ENCODE measurements around the gene SRCIN1.

The SRCIN1 gene

GRCh38 chr17:38543403-38544174, 62.2 kb downstream of the SRCIN1 start:
- no peaks in the 10 kb centered on the region for H3K79me2 ChIP-seq (ENCODE audit: insufficient read depth, low read depth)
- no peak overlapping the region for H3K4me3 ChIP-seq (IDR thresholded peaks at IDR 0.05; ENCODE audit: insufficient read depth, low read depth, low read length)
- H4K20me1 ChIP-seq (ENCODE audit: insufficient read depth) = no peaks in the 10 kb centered on the region
- H3K4me2 ChIP-seq = no peak overlapping the region
- H3K36me3 ChIP-seq (ENCODE audit: insufficient read depth) = no peaks in the 10 kb centered on the region
- H2AFZ ChIP-seq (ENCODE audit: low read depth) = no peak overlapping the region
- no peak overlapping the region for H3K27ac ChIP-seq
- H3K9ac ChIP-seq = no peak overlapping the region
- H3K27me3 ChIP-seq (ENCODE audit: insufficient read depth, low read depth) = peaks cover 73% of the 10 kb centered on the region
- H3K4me1 ChIP-seq (ENCODE audit: low read depth, poor library complexity, severe bottlenecking) = no peaks in the 10 kb centered on the region
- no peak for TF ChIP-seq CTCF (conservative IDR thresholded peaks at IDR 0.05; ENCODE audit: low read depth, low read length)

- no peaks in the 10 kb centered on the region for H3K36me3 ChIP-seq (ENCODE audit: insufficient read depth)
- no peak overlapping the region for H2AFZ ChIP-seq (ENCODE audit: low read depth)
- no peaks in the 10 kb centered on the region for H3K4me1 ChIP-seq (ENCODE audit: low read depth, poor library complexity, severe bottlenecking)
- peaks cover 67% of the 10 kb centered on the region for H3K27me3 ChIP-seq (ENCODE audit: insufficient read depth, low read depth)
- no peak overlapping the region for H3K4me2 ChIP-seq
- H3K9ac ChIP-seq = no peak overlapping the region
- TF ChIP-seq CTCF (conservative IDR thresholded peaks at IDR 0.05; ENCODE audit: low read depth, low read length) = no peak
- H3K27ac ChIP-seq = no peak overlapping the region
- H3K79me2 ChIP-seq (ENCODE audit: insufficient read depth, low read depth) = no peaks in the 10 kb centered on the region
- no peaks in the 10 kb centered on the region for H4K20me1 ChIP-seq (ENCODE audit: insufficient read depth)
- H3K4me3 ChIP-seq (IDR thresholded peaks at IDR 0.05; ENCODE audit: insufficient read depth, low read depth, low read length) = no peak overlapping the region
Observed at GRCh38 chr17:38542286-38542685, 63.5 kb downstream of the SRCIN1 start.

- no peak for TF ChIP-seq CTCF (conservative IDR thresholded peaks at IDR 0.05; ENCODE audit: low read depth, low read length)
- Histone ChIP-seq H3K79me2 (ENCODE audit: insufficient read depth, low read depth) (no peaks in the 10 kb centered on the region), H3K4me2 (no peak overlapping the region), H3K4me1 (ENCODE audit: low read depth, poor library complexity, severe bottlenecking) (no peaks in the 10 kb centered on the region), H3K36me3 (ENCODE audit: insufficient read depth) (no peaks in the 10 kb centered on the region), H3K9ac (no peak overlapping the region), H3K4me3 (IDR thresholded peaks at IDR 0.05; ENCODE audit: insufficient read depth, low read depth, low read length) (no peak overlapping the region), H4K20me1 (ENCODE audit: insufficient read depth) (no peaks in the 10 kb centered on the region), H3K27me3 (ENCODE audit: insufficient read depth, low read depth) (peaks cover 65% of the 10 kb centered on the region), H3K27ac (no peak overlapping the region), H2AFZ (ENCODE audit: low read depth) (no peak overlapping the region)
Observed at GRCh38 chr17:38541281-38541680, 64.5 kb downstream of the SRCIN1 start.

- Histone ChIP-seq H3K79me2 (ENCODE audit: insufficient read depth, low read depth) (no peaks in the 10 kb centered on the region), H3K27me3 (ENCODE audit: insufficient read depth, low read depth) (peaks cover 65% of the 10 kb centered on the region), H3K4me1 (ENCODE audit: low read depth, poor library complexity, severe bottlenecking) (no peaks in the 10 kb centered on the region), H3K4me2 (no peak overlapping the region), H3K27ac (no peak overlapping the region), H2AFZ (ENCODE audit: low read depth) (no peak overlapping the region), H3K9ac (no peak overlapping the region), H4K20me1 (ENCODE audit: insufficient read depth) (no peaks in the 10 kb centered on the region), H3K36me3 (ENCODE audit: insufficient read depth) (no peaks in the 10 kb centered on the region), H3K4me3 (IDR thresholded peaks at IDR 0.05; ENCODE audit: insufficient read depth, low read depth, low read length) (no peak overlapping the region)
- TF ChIP-seq CTCF (conservative IDR thresholded peaks at IDR 0.05; ENCODE audit: low read depth, low read length) = no peak
Observed at GRCh38 chr17:38540514-38541045, 65.2 kb downstream of the SRCIN1 start.
